Activated naive CD4-positive, alpha-beta T cell treated with anti-CD3 and anti-CD28 coated beads, Interleukin-2, amount 10 ng/mL, durations not matched to agents 7 days and 5 days (primary cell): Measurements from ENCODE around the gene MEGF8.

Experiments used
- CTCF ChIA-PET: fragments of 350-600 bp; sonication (Branson Sonifier 250); formaldehyde crosslinking; loops from one replicate; lab custom pipeline; 2021; ENCODE audit warnings: antibody characterized with exemption; lab: Charles Lee
- DNase-seq: peaks from one replicate; pipeline ENCODE4 v3.0.0-alpha.2; 2020
- H3K27ac Mint-ChIP-seq: one replicate; pipeline ENCODE4 v1.8.0; 2021; ENCODE audit warnings: mild to moderate bottlenecking, moderate library complexity, mixed read lengths
- H3K27me3 Mint-ChIP-seq: one replicate; pipeline ENCODE4 v1.8.0; 2021; ENCODE audit warnings: mild to moderate bottlenecking, mixed read lengths
- H3K36me3 Mint-ChIP-seq: one replicate; pipeline ENCODE4 v1.8.0; 2021; ENCODE audit warnings: mixed read lengths
- H3K4me1 Mint-ChIP-seq: one replicate; pipeline ENCODE4 v1.8.0; 2021; ENCODE audit warnings: mixed read lengths
- H3K4me3 Mint-ChIP-seq: one replicate; pipeline ENCODE4 v1.8.0; 2021; ENCODE audit warnings: mild to moderate bottlenecking, moderate library complexity, mixed read lengths
- H3K9me3 Mint-ChIP-seq: one replicate; pipeline ENCODE4 v1.8.0; 2021; ENCODE audit warnings: mixed read lengths

The MEGF8 gene, protein sequence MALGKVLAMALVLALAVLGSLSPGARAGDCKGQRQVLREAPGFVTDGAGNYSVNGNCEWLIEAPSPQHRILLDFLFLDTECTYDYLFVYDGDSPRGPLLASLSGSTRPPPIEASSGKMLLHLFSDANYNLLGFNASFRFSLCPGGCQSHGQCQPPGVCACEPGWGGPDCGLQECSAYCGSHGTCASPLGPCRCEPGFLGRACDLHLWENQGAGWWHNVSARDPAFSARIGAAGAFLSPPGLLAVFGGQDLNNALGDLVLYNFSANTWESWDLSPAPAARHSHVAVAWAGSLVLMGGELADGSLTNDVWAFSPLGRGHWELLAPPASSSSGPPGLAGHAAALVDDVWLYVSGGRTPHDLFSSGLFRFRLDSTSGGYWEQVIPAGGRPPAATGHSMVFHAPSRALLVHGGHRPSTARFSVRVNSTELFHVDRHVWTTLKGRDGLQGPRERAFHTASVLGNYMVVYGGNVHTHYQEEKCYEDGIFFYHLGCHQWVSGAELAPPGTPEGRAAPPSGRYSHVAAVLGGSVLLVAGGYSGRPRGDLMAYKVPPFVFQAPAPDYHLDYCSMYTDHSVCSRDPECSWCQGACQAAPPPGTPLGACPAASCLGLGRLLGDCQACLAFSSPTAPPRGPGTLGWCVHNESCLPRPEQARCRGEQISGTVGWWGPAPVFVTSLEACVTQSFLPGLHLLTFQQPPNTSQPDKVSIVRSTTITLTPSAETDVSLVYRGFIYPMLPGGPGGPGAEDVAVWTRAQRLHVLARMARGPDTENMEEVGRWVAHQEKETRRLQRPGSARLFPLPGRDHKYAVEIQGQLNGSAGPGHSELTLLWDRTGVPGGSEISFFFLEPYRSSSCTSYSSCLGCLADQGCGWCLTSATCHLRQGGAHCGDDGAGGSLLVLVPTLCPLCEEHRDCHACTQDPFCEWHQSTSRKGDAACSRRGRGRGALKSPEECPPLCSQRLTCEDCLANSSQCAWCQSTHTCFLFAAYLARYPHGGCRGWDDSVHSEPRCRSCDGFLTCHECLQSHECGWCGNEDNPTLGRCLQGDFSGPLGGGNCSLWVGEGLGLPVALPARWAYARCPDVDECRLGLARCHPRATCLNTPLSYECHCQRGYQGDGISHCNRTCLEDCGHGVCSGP (N-terminal part only)

DNA sequence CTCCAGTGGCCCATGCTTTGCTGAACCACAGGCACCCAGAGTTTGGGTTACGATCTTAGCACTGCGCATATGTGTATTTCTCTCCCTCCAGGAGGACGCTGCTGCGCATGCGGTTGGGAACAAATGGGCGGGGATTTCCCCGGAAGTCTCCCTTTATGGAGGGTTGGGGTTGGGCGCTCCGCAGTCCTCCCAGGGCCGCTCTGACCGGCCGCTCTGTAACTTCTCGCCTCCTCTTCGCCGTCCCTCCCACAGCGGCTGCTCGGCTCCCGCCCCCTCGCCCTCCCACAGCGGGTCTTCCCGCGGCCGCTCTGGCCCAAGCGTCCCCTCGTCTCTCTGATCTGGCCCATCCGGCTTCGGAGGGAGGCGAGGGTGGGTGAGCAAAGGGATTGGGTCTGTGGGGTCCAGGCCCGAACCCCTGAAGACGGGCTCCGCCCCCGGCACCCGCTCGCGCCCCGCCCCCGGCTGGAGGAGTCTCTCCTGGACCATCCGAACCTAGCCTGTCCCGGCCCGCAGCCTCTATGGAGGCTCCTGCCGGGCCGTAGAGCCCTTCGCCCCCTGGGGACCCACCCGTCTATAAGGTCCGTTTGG is at the start of gene MEGF8:
TSS of gene MEGF8 (plus strand) at position 328 of the 588 bp plus-strand sequence. CDS start 609 bp downstream, outside the sequence.
- no peaks in the 10 kb centered on the region for H3K9me3 Mint-ChIP-seq
- CTCF ChIA-PET = no interaction called here
- peaks cover 24% of the 10 kb centered on the region for H3K4me1 Mint-ChIP-seq
- H3K36me3 Mint-ChIP-seq = peaks cover 3% of the 10 kb centered on the region
- H3K27ac Mint-ChIP-seq = peak within 1 kb of the TSS; percentile 79
- DNase-seq = peak; percentile 99
- H3K4me3 Mint-ChIP-seq = peak within 1 kb of the TSS; percentile 88
- H3K27me3 Mint-ChIP-seq = peaks cover 55% of the 10 kb centered on the region

DNA sequence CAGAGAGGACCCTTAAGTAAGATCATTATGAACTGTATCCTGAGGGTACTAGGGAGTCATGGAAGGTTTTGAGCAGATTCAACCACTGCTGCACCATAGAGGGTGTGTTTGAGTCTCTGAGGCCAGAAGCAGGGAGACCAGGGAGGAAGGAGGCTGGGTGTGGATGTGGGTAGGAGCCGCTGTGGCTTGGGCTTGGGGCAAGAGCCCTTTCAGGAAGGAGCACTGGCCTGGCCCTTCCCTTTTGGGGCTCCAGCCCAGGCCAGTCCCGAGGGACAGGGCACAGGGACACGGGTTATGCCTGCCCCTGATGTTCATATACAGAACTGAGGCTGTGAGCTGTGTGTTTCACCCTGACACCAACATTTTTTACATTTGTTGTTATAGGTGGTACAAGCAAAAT is 49.2 kb upstream of the MEGF8 start:
- no peaks in the 10 kb centered on the region for H3K27me3 Mint-ChIP-seq
- H3K27ac Mint-ChIP-seq = peak overlapping the region; percentile 67
- no peak for DNase-seq
- H3K4me3 Mint-ChIP-seq = no peak overlapping the region
- peaks cover 53% of the 10 kb centered on the region for H3K4me1 Mint-ChIP-seq
- H3K36me3 Mint-ChIP-seq = peaks cover 31% of the 10 kb centered on the region
- CTCF ChIA-PET = interaction anchor here (5.0 kb wide), 1 partner anchor 31 kb away, joined by 57 read pairs; the partner anchor contains the start of gene GSK3A
- no peaks in the 10 kb centered on the region for H3K9me3 Mint-ChIP-seq

DNA sequence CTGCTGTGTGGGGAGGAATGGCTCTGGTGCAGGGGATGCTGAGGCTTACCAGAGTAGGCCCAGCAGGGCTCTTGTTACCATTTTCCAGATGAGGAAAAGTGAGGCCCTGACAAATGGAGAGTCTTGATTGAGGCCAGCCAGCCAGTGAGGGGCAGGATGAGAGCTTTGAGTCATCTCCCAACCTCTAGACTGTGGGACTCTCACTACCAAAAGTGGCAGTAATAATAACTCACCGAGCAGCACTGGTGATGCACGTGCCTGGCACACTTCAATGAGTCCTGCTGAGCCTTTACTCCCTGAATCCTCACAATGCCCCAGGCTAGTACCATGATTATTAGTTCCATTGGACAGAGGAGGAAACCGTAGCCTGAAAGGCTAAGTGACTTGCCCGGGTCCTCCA is 48.6 kb upstream of the MEGF8 start:
- H3K36me3 Mint-ChIP-seq = peaks cover 26% of the 10 kb centered on the region
- no peaks in the 10 kb centered on the region for H3K27me3 Mint-ChIP-seq
- peak overlapping the region; percentile 67 for H3K27ac Mint-ChIP-seq
- DNase-seq = no peak
- H3K9me3 Mint-ChIP-seq = no peaks in the 10 kb centered on the region
- no peak overlapping the region for H3K4me3 Mint-ChIP-seq
- peaks cover 49% of the 10 kb centered on the region for H3K4me1 Mint-ChIP-seq
- CTCF ChIA-PET = interaction anchor here (5.0 kb wide), 1 partner anchor 31 kb away, joined by 57 read pairs; the partner anchor contains the start of gene GSK3A

DNA sequence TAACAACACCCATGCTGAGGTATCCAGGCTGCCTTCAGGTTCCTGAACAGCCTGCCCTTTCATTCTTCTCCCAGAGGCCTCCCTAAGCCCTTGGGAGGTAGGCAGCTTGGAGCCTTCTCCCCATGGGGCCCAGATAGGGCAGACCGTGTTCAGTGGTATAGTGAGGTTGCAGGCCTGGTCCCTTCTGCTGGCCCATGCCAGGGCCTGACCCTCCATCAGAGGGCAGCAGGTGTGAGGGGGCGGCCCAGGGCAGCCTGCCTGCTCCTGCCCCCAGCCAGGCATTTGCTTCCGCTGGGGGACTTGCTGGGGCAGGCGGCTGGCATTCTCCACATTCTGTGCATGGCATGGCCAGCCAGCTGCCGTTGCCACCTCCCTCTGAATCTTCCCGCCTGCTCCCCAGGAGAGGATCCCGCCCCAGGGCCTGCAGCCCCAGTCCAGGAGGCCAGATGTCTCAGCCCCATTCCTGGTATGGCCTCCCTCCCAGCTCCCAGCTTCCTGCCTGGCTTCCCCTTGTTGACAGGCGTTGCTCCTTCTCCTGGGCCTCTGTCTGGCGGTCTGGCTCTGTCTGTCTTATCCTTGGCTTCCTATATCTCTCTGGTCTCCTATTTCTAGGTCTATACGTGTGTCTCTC is 47.5 kb upstream of the MEGF8 start:
- CTCF ChIA-PET = interaction anchor here (1.3 to 5.0 kb wide), 5 partner anchors 8 to 169 kb away, joined by 3 to 57 read pairs (median 18); partner anchors contain the start of genes CIC and GSK3A
- H3K9me3 Mint-ChIP-seq = no peaks in the 10 kb centered on the region
- DNase-seq = no peak
- H3K36me3 Mint-ChIP-seq = peaks cover 26% of the 10 kb centered on the region
- H3K4me3 Mint-ChIP-seq = no peak overlapping the region
- peak overlapping the region; percentile 31 for H3K27ac Mint-ChIP-seq
- no peaks in the 10 kb centered on the region for H3K27me3 Mint-ChIP-seq
- peaks cover 49% of the 10 kb centered on the region for H3K4me1 Mint-ChIP-seq

DNA sequence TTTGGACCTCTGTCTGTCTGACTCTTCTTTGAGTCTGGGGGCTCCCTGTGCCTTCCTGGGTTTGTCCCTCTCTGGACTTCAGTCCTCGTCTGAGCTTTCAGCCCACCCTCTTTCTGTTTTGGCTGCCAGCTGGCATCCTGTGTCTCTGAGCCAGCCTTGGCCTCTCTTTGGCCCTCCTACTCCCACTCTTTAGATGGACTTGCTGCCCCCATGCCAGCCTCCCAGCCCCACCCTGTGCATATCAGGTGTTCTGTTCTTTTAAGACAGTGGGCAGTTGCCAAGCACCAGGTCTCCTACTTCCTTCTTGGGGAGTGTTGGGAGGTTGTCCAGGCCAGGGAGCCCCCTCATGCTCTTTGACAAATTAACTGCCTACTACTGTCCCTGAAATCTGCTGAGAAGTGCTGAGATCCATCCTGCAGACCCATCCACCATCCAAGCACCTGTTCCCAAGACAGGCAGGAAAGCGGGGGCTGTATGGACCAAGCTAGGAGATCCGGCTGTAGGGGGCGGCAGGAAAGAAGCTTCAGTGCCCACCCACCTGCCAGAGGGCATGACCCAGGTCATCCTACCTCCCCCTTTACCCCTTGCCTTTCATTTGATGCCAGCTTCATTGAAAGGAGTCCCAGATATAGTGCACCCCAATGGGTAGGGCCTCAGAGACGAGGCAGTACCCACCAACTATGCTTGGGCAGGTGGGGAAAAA is 46.8 kb upstream of the MEGF8 start:
- DNase-seq = no peak
- CTCF ChIA-PET = interaction anchor here (0.7 to 5.0 kb wide), 18 partner anchors 9 to 170 kb away, joined by 3 to 57 read pairs (median 6); partner anchors contain the start of genes CIC, GSK3A and POU2F2
- H3K4me1 Mint-ChIP-seq = peaks cover 49% of the 10 kb centered on the region

DNA sequence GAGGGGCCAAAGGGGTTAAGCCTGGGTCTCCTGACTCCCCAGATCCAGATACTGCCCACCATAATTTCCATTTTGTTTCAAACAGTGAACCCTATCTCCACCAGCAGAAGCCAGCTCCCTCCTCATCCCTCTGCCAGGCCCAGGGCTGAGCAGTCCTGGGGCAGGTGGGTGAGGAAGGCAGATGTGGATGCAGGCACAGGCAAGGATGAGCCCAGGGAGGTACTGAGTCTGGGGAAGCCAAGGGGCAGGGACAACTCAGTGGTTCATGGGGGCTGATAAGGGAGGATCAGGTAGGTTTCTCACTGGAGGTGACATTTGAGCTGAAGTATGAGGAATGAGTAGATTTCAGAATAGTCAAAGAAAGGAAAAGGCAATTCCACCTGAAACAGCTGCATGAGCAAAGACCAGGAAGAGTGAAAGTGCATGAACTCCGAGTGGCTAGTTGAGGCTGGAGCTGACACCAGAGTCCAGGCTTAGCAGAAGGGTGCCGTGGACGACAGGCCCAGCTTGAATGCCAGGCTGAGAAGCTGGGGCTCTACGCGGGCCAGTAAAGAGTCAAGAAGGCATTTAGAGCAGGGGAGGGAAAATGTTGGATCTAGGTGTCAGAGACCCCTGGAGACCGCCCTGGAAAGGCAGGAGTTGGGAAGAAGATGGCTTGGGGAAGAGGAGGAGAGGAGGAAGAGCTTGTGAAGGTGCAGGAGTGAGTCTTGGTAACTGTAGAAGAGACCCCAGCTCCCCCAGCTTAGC is 46.1 kb upstream of the MEGF8 start:
- CTCF ChIA-PET = interaction anchor here (0.7 to 5.0 kb wide), 23 partner anchors 9 to 170 kb away, joined by 3 to 57 read pairs (median 5); partner anchors contain the start of genes CIC, ERF, GSK3A and POU2F2
- no peaks in the 10 kb centered on the region for H3K9me3 Mint-ChIP-seq
- H3K27me3 Mint-ChIP-seq = no peaks in the 10 kb centered on the region
- peak overlapping the region; percentile 83 for H3K4me3 Mint-ChIP-seq
- H3K36me3 Mint-ChIP-seq = peaks cover 19% of the 10 kb centered on the region
- H3K4me1 Mint-ChIP-seq = peaks cover 48% of the 10 kb centered on the region
- H3K27ac Mint-ChIP-seq = peak overlapping the region; percentile 83
- DNase-seq = no peak

More for the DNA sequence above, 46.8 kb upstream of the MEGF8 start:
- Mint-ChIP-seq H3K27me3 (no peaks in the 10 kb centered on the region), H3K4me3 (peak overlapping the region; percentile 83), H3K36me3 (peaks cover 22% of the 10 kb centered on the region), H3K9me3 (no peaks in the 10 kb centered on the region), H3K27ac (peak overlapping the region; percentile 31)

DNA sequence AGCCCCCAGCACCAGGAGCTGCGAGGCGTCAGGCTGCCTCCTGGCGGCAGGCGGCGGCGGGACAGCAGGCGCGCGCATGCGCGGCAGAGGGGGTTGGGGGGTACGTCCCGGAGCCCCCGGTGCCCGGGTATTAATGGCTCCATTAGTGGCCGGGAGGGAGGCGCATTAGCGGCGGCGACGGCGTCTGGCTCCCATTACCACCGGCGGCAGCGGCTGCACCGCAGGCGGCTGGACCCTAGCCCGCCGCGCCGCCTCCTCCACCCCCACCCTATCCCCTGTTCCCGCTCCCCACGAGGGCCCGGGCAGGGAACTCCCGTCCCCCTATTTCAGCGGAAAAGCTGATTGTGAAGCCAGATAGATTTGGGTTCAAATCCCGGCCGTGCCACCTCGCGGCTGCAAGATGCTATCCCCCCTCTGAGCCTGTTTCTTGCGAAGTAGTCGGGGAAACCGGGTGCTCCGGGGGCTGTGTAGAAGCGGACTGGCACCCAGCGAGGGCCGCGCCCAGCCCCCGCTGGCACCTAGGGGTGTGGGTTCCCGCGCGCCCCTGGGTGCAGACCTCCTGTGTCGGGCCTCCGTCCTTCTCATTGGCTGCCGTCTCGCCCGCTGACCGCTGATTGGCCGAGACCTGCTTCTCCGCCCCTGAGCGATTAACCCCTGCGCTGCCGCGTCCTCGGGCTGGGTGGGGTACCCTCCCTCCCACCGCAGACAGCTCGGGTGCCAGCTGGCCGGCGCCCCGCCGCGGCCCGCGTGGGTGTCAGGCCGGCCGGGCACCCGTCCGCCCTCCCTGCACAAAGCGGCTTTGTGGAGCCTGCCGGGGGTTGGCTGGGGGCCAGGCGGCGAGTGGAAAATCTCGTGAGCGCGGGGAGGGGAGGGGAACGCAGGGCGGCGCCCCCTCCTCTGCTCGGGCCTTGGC is 45.3 kb upstream of the MEGF8 start:
- Mint-ChIP-seq H3K4me1 (peaks cover 45% of the 10 kb centered on the region), H3K27ac (peak overlapping the region; percentile 83), H3K4me3 (peak overlapping the region; percentile 83), H3K36me3 (peaks cover 12% of the 10 kb centered on the region), H3K27me3 (no peaks in the 10 kb centered on the region), H3K9me3 (no peaks in the 10 kb centered on the region)
- CTCF ChIA-PET = interaction anchor here (0.7 to 5.0 kb wide), 20 partner anchors 10 to 171 kb away, joined by 3 to 57 read pairs (median 6); partner anchors contain the start of genes CIC, ERF, GSK3A and POU2F2
- DNase-seq = peak; percentile 92

DNA sequence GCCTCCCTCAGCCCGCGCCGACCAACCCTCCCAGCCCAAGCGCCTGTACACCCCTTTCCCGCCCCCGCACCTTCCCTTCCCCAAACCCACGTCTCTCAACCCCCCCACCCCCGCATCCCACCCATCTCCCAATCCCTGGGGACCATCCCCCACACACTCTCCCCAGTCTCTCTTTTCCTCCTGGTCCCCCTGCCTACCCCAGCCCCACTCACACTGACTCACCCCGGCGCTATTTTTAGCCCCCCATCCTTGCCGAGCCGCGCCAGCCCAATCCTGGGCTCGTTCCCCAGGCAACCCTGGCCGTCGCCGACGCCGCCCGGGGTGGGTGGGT is 44.7 kb upstream of the MEGF8 start:
- no peak for DNase-seq
- Mint-ChIP-seq H3K27ac (no peak overlapping the region), H3K36me3 (peaks cover 10% of the 10 kb centered on the region), H3K4me3 (peak overlapping the region; percentile 71), H3K4me1 (peaks cover 46% of the 10 kb centered on the region), H3K27me3 (no peaks in the 10 kb centered on the region), H3K9me3 (no peaks in the 10 kb centered on the region)
- CTCF ChIA-PET = interaction anchor here (1.9 to 5.0 kb wide), 4 partner anchors 14 to 149 kb away, joined by 6 to 57 read pairs (median 18); partner anchors contain the start of genes GSK3A and POU2F2

DNA sequence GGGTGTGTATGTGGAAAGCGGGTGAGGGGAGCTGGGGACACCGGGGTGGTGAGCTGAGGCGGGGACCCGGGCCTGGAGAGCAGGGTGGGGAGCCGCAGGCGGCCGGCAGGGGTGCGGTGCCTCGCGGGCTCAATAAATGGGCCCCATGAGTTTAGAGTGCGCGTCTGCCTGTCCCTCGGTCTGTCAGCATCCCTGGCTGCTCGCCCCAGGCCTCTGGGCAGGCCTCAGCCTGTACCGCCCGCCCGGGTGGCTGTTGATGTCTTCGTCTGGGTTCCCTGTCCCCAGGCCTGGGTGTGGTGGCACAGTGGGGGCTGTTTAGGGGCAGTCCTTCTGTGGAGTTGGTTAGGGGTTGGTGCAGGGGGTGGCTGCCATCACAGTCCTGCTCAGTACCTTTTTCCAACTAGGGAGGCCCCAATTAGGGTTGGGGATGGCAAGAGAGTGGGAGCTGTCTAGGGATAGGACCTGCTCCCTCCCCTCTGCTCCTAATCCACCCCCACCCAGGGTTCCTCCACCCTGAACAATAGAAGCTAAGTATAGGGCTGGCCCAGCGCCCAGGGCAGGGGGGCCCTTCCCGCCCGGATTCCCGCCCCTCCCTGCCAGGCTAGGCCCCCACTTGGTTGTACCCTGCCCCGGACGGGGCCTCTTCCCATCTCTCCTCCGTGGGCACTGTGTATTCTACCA is 44.1 kb upstream of the MEGF8 start:
- DNase-seq = peak; percentile 51
- Mint-ChIP-seq H3K9me3 (no peaks in the 10 kb centered on the region), H3K27me3 (no peaks in the 10 kb centered on the region), H3K27ac (no peak overlapping the region), H3K36me3 (peaks cover 15% of the 10 kb centered on the region), H3K4me1 (peaks cover 46% of the 10 kb centered on the region), H3K4me3 (peak overlapping the region; percentile 71)
- CTCF ChIA-PET = interaction anchor here (0.6 kb wide), 1 partner anchor 11 kb away, joined by 3 read pairs; no protein-coding TSS in a partner anchor

DNA sequence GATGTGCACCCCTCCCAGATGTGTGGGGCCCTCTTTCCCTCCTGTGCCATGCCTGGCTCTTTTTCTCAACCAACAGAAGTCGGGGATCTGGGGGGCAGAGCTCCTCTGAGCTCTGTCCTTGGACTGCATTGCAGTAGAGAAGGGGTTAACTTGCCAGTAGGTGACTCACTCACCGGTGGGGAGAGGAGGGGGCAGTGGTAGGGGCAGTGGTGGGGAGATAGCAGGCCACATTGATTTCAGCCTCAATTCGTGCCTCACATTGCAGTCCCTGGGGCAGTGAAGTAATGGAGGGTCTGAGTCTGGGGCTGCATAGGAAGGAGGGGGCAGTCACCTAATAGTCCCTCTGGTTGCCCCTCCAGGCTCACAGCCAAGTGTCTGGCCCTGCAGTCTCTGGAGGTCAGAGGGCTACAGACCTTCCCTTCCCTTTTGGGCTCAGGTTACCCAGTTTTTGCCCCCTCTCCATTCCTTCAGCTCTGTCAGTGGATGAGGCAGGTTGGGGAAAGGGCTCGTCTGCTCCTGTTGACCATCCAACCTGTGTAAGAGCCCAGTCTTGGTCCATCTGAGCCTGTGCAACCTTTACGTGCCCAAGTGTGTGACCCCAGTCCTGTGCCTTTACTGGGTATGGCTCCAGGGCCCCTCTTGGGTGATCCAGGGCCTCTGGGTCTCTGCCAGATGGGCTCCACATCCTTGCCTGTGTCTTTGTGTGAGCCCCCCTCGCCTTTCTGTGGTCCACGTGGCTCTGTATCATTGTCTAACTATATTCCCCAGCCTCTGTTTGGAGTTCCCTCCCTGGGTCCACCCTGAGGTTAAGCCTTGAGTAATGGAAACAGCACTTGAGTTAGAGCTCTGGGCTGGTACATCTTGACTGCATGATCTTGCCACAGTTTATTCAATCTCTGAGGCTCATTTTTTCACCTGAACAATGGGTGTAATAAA is 43.3 kb upstream of the MEGF8 start:
- CTCF ChIA-PET = interaction anchor here (0.6 to 1.0 kb wide), 2 partner anchors 12 to 17 kb away, joined by 3 read pairs; no protein-coding TSS in a partner anchor
- no peaks in the 10 kb centered on the region for H3K9me3 Mint-ChIP-seq
- H3K4me1 Mint-ChIP-seq = peaks cover 39% of the 10 kb centered on the region
- H3K27me3 Mint-ChIP-seq = no peaks in the 10 kb centered on the region
- H3K27ac Mint-ChIP-seq = no peak overlapping the region
- DNase-seq = no peak
- H3K36me3 Mint-ChIP-seq = peaks cover 15% of the 10 kb centered on the region
- peak overlapping the region; percentile 71 for H3K4me3 Mint-ChIP-seq
